IMR-90 (cell line): ENCODE measurements around the gene SMARCA4. TPM values are rescaled to one million over a fixed set of nuclear protein-coding genes. Genes with fewer than 3 reads are reported as not detected.

Source experiments
- ATAC-seq: fragments of 200-7000 bp; cut with Tn5 transposase; 2 replicates; pipeline ENCODE4 v1.9.1; 2020; ENCODE audit warnings: low read depth, mild to moderate bottlenecking, moderate library complexity
- Bru-seq: library from RNA; stranded (reverse); fragments of 400-500 nt; gene quantifications from one replicate; lab custom pipeline; 2021; lab: Mats Ljungman, UMichigan
- BruChase-seq, 2 experiments: library from RNA; stranded (reverse); fragments of 400-500 nt; gene quantifications; one replicate each; lab custom pipeline; 2021; lab: Mats Ljungman, UMichigan
- BruUV-seq: library from RNA; stranded (reverse); fragments of 400-500 nt; replicated peaks from 2 replicates; lab custom pipeline; 2021; lab: Mats Ljungman, UMichigan
- CTCF ChIA-PET: fragments of 300-600 bp; formaldehyde crosslinking; extraction: SDS; loops from one replicate; lab custom pipeline; 2021; ENCODE audit warnings: antibody characterized with exemption; lab: Yijun Ruan, JAX
- POLR2A ChIA-PET: fragments of 300-600 bp; sonication (Branson Sonifier 250); formaldehyde crosslinking; loops from one replicate; lab custom pipeline; 2022; ENCODE audit warnings: antibody characterized with exemption; ENCODE audit not compliant: unreplicated experiment; lab: Charles Lee
- DNase-seq: peaks from one replicate; pipeline ENCODE4 v3.0.0; 2013
- H2AFZ ChIP-seq: replicated peaks from 2 replicates; pipeline ENCODE3; 2013; ENCODE audit warnings: low read length, mild to moderate bottlenecking; ENCODE audit not compliant: poor library complexity
- H2AK5ac ChIP-seq: 2 replicates; pipeline ENCODE4 v1.6.1; 2013; ENCODE audit warnings: low read depth, low read length, inconsistent platforms
- H2AK9ac ChIP-seq: replicated peaks from 2 replicates; pipeline ENCODE3; 2013; ENCODE audit warnings: mild to moderate bottlenecking, low read depth, low read length, moderate library complexity; ENCODE audit not compliant: poor library complexity
- H2BK120ac ChIP-seq: 2 replicates; pipeline ENCODE4 v1.6.1; 2013; ENCODE audit warnings: low read depth, low read length, inconsistent platforms
- H2BK15ac ChIP-seq: 3 replicates; pipeline ENCODE4 v1.6.1; 2013; ENCODE audit warnings: low read depth, low read length, inconsistent platforms
- H2BK20ac ChIP-seq: 2 replicates; pipeline ENCODE4 v1.6.1; 2013; ENCODE audit warnings: low read depth, mild to moderate bottlenecking, inconsistent platforms, low read length, moderate library complexity
- H2BK5ac ChIP-seq: 2 replicates; pipeline ENCODE4 v1.6.1; 2013; ENCODE audit warnings: mild to moderate bottlenecking, low read depth, low read length, inconsistent platforms; ENCODE audit not compliant: poor library complexity, severe bottlenecking
- H3K14ac ChIP-seq: replicated peaks from 2 replicates; pipeline ENCODE4 v1.6.1; 2013; ENCODE audit warnings: low read depth, low read length, inconsistent platforms
- H3K18ac ChIP-seq: 2 replicates; pipeline ENCODE4 v1.6.1; 2013; ENCODE audit warnings: low read depth, low read length, control low read depth
- H3K23ac ChIP-seq: 2 replicates; pipeline ENCODE4 v1.6.1; 2013; ENCODE audit warnings: low read depth, low read length, inconsistent platforms
- H3K27ac ChIP-seq: 2 replicates; pipeline ENCODE4 v1.5.1; 2013; ENCODE audit warnings: mild to moderate bottlenecking, control low read depth, low read length; ENCODE audit not compliant: insufficient read depth
- H3K27me3 ChIP-seq: 2 replicates; pipeline ENCODE4 v1.6.1; 2013; ENCODE audit warnings: low read length; ENCODE audit not compliant: control insufficient read depth, insufficient read depth
- H3K36me3 ChIP-seq: 2 replicates; pipeline ENCODE4 v1.6.1; 2013; ENCODE audit warnings: low read length, mixed read lengths; ENCODE audit not compliant: control insufficient read depth, insufficient read depth
- H3K4ac ChIP-seq: 2 replicates; pipeline ENCODE4 v1.6.1; 2013; ENCODE audit warnings: low read depth, low read length, inconsistent platforms
- H3K4me1 ChIP-seq: 2 replicates; pipeline ENCODE4 v1.6.1; 2013; ENCODE audit warnings: low read length, mixed read lengths; ENCODE audit not compliant: control insufficient read depth, insufficient read depth
- H3K4me2 ChIP-seq: 2 replicates; pipeline ENCODE4 v1.6.1; 2013; ENCODE audit warnings: low read depth, mild to moderate bottlenecking, control low read depth, low read length, moderate library complexity
- H3K4me3 ChIP-seq: 2 replicates; pipeline ENCODE4 v1.5.1; 2013; ENCODE audit warnings: low read depth, mild to moderate bottlenecking, control low read depth, low read length, moderate library complexity; ENCODE audit not compliant: insufficient read depth
- H3K56ac ChIP-seq: 2 replicates; pipeline ENCODE4 v1.6.1; 2013; ENCODE audit warnings: low read length, inconsistent platforms; ENCODE audit not compliant: insufficient read depth; ENCODE audit errors: extremely low read depth
- H3K79me1 ChIP-seq, 2 experiments: 2 replicates each; pipeline ENCODE4 v1.6.1; 2013; ENCODE audit warnings: low read length in 2 of 2, inconsistent platforms in 1 of 2, low read depth in 1 of 2
- H3K9ac ChIP-seq: 2 replicates; pipeline ENCODE4 v1.6.1; 2013; ENCODE audit warnings: low read depth, low read length, control low read depth
- H3K9me1 ChIP-seq: 2 replicates; pipeline ENCODE4 v1.6.1; 2013; ENCODE audit warnings: low read length, inconsistent platforms; ENCODE audit not compliant: insufficient read depth
- H3K9me3 ChIP-seq: 2 replicates; pipeline ENCODE4 v1.6.1; 2013; ENCODE audit warnings: low read length; ENCODE audit not compliant: control insufficient read depth, insufficient read depth
- H4K20me1 ChIP-seq: 2 replicates; pipeline ENCODE4 v1.6.1; 2013; ENCODE audit warnings: low read length, inconsistent platforms; ENCODE audit not compliant: insufficient read depth
- H4K5ac ChIP-seq: 2 replicates; pipeline ENCODE4 v1.6.1; 2013; ENCODE audit warnings: mild to moderate bottlenecking, low read depth, low read length, control low read depth
- H4K8ac ChIP-seq, 2 experiments: 2 replicates each; pipeline ENCODE4 v1.6.1; 2013; ENCODE audit warnings: low read depth in 2 of 2, low read length in 2 of 2, control low read depth in 1 of 2, inconsistent platforms in 1 of 2
- H4K91ac ChIP-seq: 2 replicates; pipeline ENCODE4 v1.6.1; 2013; ENCODE audit warnings: low read depth, low read length, inconsistent platforms; ENCODE audit not compliant: insufficient read depth
- BHLHE40 ChIP-seq: fragments of 150-350 bp; IDR thresholded peaks from 2 replicates; pipeline ENCODE4 v1.6.1; 2016; ENCODE audit warnings: mild to moderate bottlenecking, low read depth, low read length
- CEBPB ChIP-seq: IDR thresholded peaks from 2 replicates; pipeline ENCODE4 v1.6.1; 2012; ENCODE audit warnings: low read depth, low read length, improper control_type of control experiment
- FOS ChIP-seq: fragments of 150-350 bp; IDR thresholded peaks from 2 replicates; pipeline ENCODE4 v1.6.1; 2016; ENCODE audit warnings: low read depth, low read length
- MAZ ChIP-seq: IDR thresholded peaks from 2 replicates; pipeline ENCODE4 v1.6.1; 2012; ENCODE audit warnings: low read depth, mild to moderate bottlenecking, low read length, improper control_type of control experiment, moderate library complexity, borderline replicate concordance
- MXI1 ChIP-seq: IDR thresholded peaks from 2 replicates; pipeline ENCODE4 v1.6.1; 2012; ENCODE audit warnings: low read depth, mild to moderate bottlenecking, low read length, moderate library complexity, borderline replicate concordance
- POLR2A ChIP-seq: IDR thresholded peaks from 2 replicates; pipeline ENCODE4 v1.6.1; 2012; ENCODE audit warnings: mild to moderate bottlenecking, low read depth, low read length
- RAD21 ChIP-seq: IDR thresholded peaks from 2 replicates; pipeline ENCODE4 v1.6.1; 2012; ENCODE audit warnings: low read length, improper control_type of control experiment
- RFX5 ChIP-seq: IDR thresholded peaks from 2 replicates; pipeline ENCODE4 v1.8.0; 2012; ENCODE audit warnings: low read depth, mild to moderate bottlenecking, low read length, moderate library complexity
- USF2 ChIP-seq: fragments of 150-350 bp; IDR thresholded peaks from 2 replicates; pipeline ENCODE4 v1.6.1; 2017; ENCODE audit warnings: mild to moderate bottlenecking, antibody characterized with exemption, low read length, low read depth
- WGBS, 2 experiments: methylation state at CpG; one replicate each; pipeline versions ENCODE4 v1.1.5 to v1.1.7; 2013; ENCODE audit warnings: missing lambda C conversion rate in 2 of 2; ENCODE audit not compliant: insufficient read length in 1 of 2; ENCODE audit errors: extremely low coverage in 2 of 2; 5-methylcytosine and 5-hydroxymethylcytosine counted together
- dilution Hi-C: fragments of 300-500 bp; cut with HindIII; formaldehyde crosslinking; loops from one replicate; pipeline ENCODE4 v1.14.3; 2018; ENCODE audit warnings: low sequenced_read_pairs; ENCODE audit not compliant: unreplicated experiment
- in situ Hi-C: fragments of 300-500 bp; cut with MboI; formaldehyde crosslinking; loops from 3 replicates; pipeline ENCODE4 v1.14.3; 2019; ENCODE audit warnings: low sequenced_read_pairs, inconsistent platforms, mixed read lengths
- intact Hi-C: fragments of 100-400 bp; cut with micrococcal nuclease; formaldehyde crosslinking; loops from 2 replicates; pipeline ENCODE4 v1.10.0; 2022
- long read RNA-seq: library from polyadenylated mRNA; unstranded; transcript quantifications from one replicate; pipeline ENCODE4 v2.0.0, GENCODE V29; 2021; ENCODE audit not compliant: unreplicated experiment
- polyA plus RNA-seq, 3 experiments: library from polyadenylated mRNA; depleted of rRNA; stranded (reverse); fragments of >200 nt; gene quantifications; 2 replicates each; pipeline ENCODE4 v1.2.3, GENCODE V29; 2012; ENCODE audit warnings: low replicate concordance in 1 of 3
- total RNA-seq: library from RNA; depleted of rRNA; stranded (reverse); fragments of >200 nt; gene quantifications from 2 replicates; pipeline ENCODE4 v1.2.3, GENCODE V29; 2012; rRNA removed

SMARCA4 gene
- total RNA-seq: 41.4 and 53.3 TPM in 2 replicates
- 73.6 and 85.6 TPM in 2 replicates for polyA plus RNA-seq (2012; rRNA removed)
- polyA plus RNA-seq (2012; cell fraction: cytosol; rRNA removed): 54.5 and 62.3 TPM in 2 replicates
- 111 and 135 TPM in 2 replicates for polyA plus RNA-seq (2012; cell fraction: nucleus; rRNA removed; ENCODE audit: low replicate concordance)
- Bru-seq, nascent RNA: percentile 84 among the genes with signal in this experiment
- BruChase-seq, experiment 1, labeled RNA remaining after a 6-hour chase: percentile 94 among the genes with signal in this experiment
- BruChase-seq, experiment 2, labeled RNA remaining after a 2-hour chase: percentile 85 among the genes with signal in this experiment
- long read RNA-seq, full-length matches to known transcripts: 8 of 187 reads
- long read RNA-seq, partial matches to known transcripts: 162 of 187 reads
- long read RNA-seq, other reads (novel, unspliced or antisense): 17 of 187 reads

DNA sequence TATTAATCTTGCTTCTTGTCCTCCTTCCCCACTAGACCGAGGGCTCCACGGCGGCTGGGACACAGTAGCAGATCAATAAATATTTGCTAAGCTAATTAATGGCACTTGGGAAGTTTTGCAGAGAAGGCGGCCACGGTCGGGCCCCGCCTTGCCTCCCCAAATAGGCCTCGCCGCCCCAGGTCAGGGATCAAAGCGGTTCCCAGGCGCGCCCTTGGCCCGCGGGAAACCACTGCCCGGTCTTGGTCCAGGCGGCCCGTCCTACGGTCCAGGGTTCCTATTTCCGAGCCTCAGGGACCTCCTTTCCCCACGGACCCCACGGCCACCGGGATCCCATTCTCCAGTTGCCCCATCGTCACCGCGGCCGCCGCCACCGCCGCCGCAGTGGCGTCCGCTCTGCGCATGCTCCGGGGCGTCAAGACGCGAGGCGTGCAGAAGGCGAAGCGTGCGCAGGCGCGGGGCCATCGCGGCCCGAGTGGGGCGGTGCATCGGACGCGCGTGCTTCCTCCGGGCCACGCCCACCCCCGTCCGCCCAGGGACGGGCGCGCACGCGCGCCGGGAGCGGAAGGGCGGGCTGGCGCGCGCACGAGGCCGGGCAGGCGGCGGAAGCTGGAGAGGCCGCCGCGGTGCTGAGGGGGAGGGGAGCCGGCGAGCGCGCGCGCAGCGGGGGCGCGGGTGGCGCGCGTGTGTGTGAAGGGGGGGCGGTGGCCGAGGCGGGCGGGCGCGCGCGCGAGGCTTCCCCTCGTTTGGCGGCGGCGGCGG, at the start of gene SMARCA4:
Gene SMARCA4 (plus strand): TSS at position 717 of the 759 bp plus-strand sequence. CDS start 23,122 bp downstream, outside the sequence.
- H2BK120ac ChIP-seq: peak within 1 kb of the TSS; percentile 82
- peaks cover 34% of the 10 kb centered on the region for H4K20me1 ChIP-seq
- no TSS peak for BruUV-seq
- H3K4me2 ChIP-seq: peak within 1 kb of the TSS; percentile 97
- peak within 1 kb of the TSS; percentile 99 for H3K9ac ChIP-seq
- intact Hi-C loops: loop anchor here (2.0 kb wide), 1 partner anchor 14 kb away; no protein-coding TSS in a partner anchor
- 4% methylated on average over 22 of the region's 100 CpGs; no CpG with 5 or more reads in 1 of the 2 experiments for WGBS, 2 experiments
- dilution Hi-C loops: no loop called here
- H3K27ac ChIP-seq: peak within 1 kb of the TSS; percentile 99
- H3K36me3 ChIP-seq: no peaks in the 10 kb centered on the region
- H2BK5ac ChIP-seq: peak within 1 kb of the TSS; percentile 99
- peak within 1 kb of the TSS; percentile 100 for H2AFZ ChIP-seq
- peak within 1 kb of the TSS; percentile 98 for H3K4ac ChIP-seq
- H3K4me1 ChIP-seq: peaks cover 9% of the 10 kb centered on the region
- ChIA-PET CTCF (interaction anchor here (0.6 to 1.6 kb wide), 2 partner anchors 10 to 24 kb away, joined by 3 to 5 read pairs; no protein-coding TSS in a partner anchor), POLR2A (interaction anchor here (0.6 kb wide), 1 partner anchor 9 kb away, joined by 3 read pairs; no protein-coding TSS in a partner anchor)
- H2BK15ac ChIP-seq: no peak within 1 kb of the TSS
- peak within 1 kb of the TSS; percentile 98 for H3K23ac ChIP-seq
- no peaks in the 10 kb centered on the region for H3K27me3 ChIP-seq
- 0 out of 2 replicates have a peak within 1 kb of the TSS, but pooled peaks have one; percentile 28 for H2BK20ac ChIP-seq
- peak within 1 kb of the TSS; percentile 97 for H4K5ac ChIP-seq
- H3K14ac ChIP-seq: peak within 1 kb of the TSS; percentile 99
- H2AK9ac ChIP-seq: peak within 1 kb of the TSS; percentile 98
- H3K79me1 ChIP-seq: peaks cover 4 to 52% of the 10 kb centered on the region in 2 experiments; a peak in 3 of 4 replicates
- H3K56ac ChIP-seq: peak within 1 kb of the TSS; percentile 92
- H3K9me1 ChIP-seq: peaks cover 19% of the 10 kb centered on the region
- in situ Hi-C loops: no loop called here
- no peaks in the 10 kb centered on the region for H3K9me3 ChIP-seq
- H4K91ac ChIP-seq: peak within 1 kb of the TSS; percentile 97
- H2AK5ac ChIP-seq: peak within 1 kb of the TSS; percentile 98
- DNase-seq (peak; percentile 96), ATAC-seq (peak; percentile 94)
- H4K8ac ChIP-seq: peak within 1 kb of the TSS; percentile 91 to 97
- peak within 1 kb of the TSS; percentile 94 for H3K4me3 ChIP-seq
- H3K18ac ChIP-seq: peak within 1 kb of the TSS; percentile 92
- TF ChIP-seq MXI1 (peak; percentile 93), MAZ (peak; percentile 91; the same call in 1 of the 2 replicates), CEBPB (peak; percentile 49), RFX5 (no peak), FOS (no peak), BHLHE40 (peak; percentile 72), RAD21 (no peak), USF2 (peak; percentile 39; the same call in 1 of the 2 replicates), POLR2A (peak; percentile 89)
